Hepatocyte (in vitro differentiated cells): ENCODE data around the gene GMPS. TPM values are rescaled to one million over a fixed set of nuclear protein-coding genes. Genes with fewer than 3 reads are reported as not detected.

Experiments
- DNase-seq: peaks from one replicate; pipeline ENCODE4 v3.0.0-alpha.2; 2016; ENCODE audit warnings: low spot score
- H2AFZ ChIP-seq: fragments of 200-600 bp; sonication (generic); 2 replicates; pipeline ENCODE4 v1.6.0; 2016; ENCODE audit warnings: antibody characterized with exemption, mild to moderate bottlenecking
- H3K27ac ChIP-seq: fragments of 200-600 bp; sonication (generic); 2 replicates; pipeline ENCODE4 v1.5.1; 2016; ENCODE audit warnings: mild to moderate bottlenecking
- H3K27me3 ChIP-seq: fragments of 200-600 bp; sonication (generic); 2 replicates; pipeline ENCODE4 v1.6.1; 2016
- H3K36me3 ChIP-seq: fragments of 200-600 bp; sonication (generic); replicated peaks from 2 replicates; pipeline ENCODE4 v1.5.1; 2016; ENCODE audit warnings: low read depth; ENCODE audit not compliant: insufficient read depth
- H3K4me1 ChIP-seq: fragments of 200-600 bp; sonication (generic); 2 replicates; pipeline ENCODE4 v1.5.1; 2016; ENCODE audit warnings: mild to moderate bottlenecking, moderate library complexity; ENCODE audit not compliant: insufficient read depth
- H3K4me2 ChIP-seq: fragments of 200-600 bp; sonication (generic); 2 replicates; pipeline ENCODE4 v1.6.0; 2016
- H3K4me3 ChIP-seq: fragments of 200-600 bp; sonication (generic); 2 replicates; pipeline ENCODE4 v1.5.1; 2016; ENCODE audit warnings: mild to moderate bottlenecking
- H3K79me2 ChIP-seq: fragments of 200-600 bp; sonication (generic); 2 replicates; pipeline ENCODE4 v1.6.0; 2017; ENCODE audit warnings: mild to moderate bottlenecking
- H3K9me2 ChIP-seq: fragments of 200-600 bp; sonication (generic); replicated peaks from 2 replicates; pipeline ENCODE4 v1.6.0; 2017; ENCODE audit warnings: mild to moderate bottlenecking; ENCODE audit not compliant: insufficient read depth
- H3K9me3 ChIP-seq: fragments of 200-600 bp; sonication (generic); 2 replicates; pipeline ENCODE4 v1.5.1; 2016; ENCODE audit warnings: low read depth, mild to moderate bottlenecking
- H4K20me1 ChIP-seq: fragments of 200-600 bp; sonication (generic); 2 replicates; pipeline ENCODE4 v1.6.0; 2016; ENCODE audit warnings: mild to moderate bottlenecking; ENCODE audit not compliant: insufficient read depth, poor library complexity, severe bottlenecking
- EZH2 ChIP-seq: fragments of 200-600 bp; sonication (generic); IDR thresholded peaks from 2 replicates; pipeline ENCODE4 v1.6.1; 2016; ENCODE audit warnings: antibody characterized with exemption, mild to moderate bottlenecking, borderline replicate concordance
- EZH2phosphoT487 ChIP-seq: fragments of 200-600 bp; sonication (generic); IDR thresholded peaks from one replicate; pipeline ENCODE4 v1.6.1; 2018; ENCODE audit warnings: antibody characterized with exemption, mild to moderate bottlenecking, low read depth, moderate library complexity; ENCODE audit not compliant: unreplicated experiment, severe bottlenecking
- WGBS: methylation state at CpG from one replicate; pipeline ENCODE4 v1.1.6; 2016; ENCODE audit warnings: low lambda C conversion rate; ENCODE audit errors: missing lambda C conversion rate; 5-methylcytosine and 5-hydroxymethylcytosine counted together
- polyA plus RNA-seq: library from polyadenylated mRNA; unstranded; fragments of >200 nt; fragmentation: Nextera tagmentation; extraction: Ambion mirVana; gene quantifications from 2 replicates; pipeline ENCODE4 v1.2.1, GENCODE V29; 2016
- total RNA-seq: library from RNA; depleted of rRNA; stranded (reverse); fragments of >200 nt; gene quantifications from 2 replicates; pipeline ENCODE4 v1.2.3, GENCODE V29; 2014
- TF ChIP-seq, protein P1 (sequence below): fragments of 200-600 bp; sonication (generic); IDR thresholded peaks from 2 replicates; pipeline ENCODE4 v1.5.1; 2016; ENCODE audit warnings: antibody characterized with exemption, mild to moderate bottlenecking; ENCODE audit not compliant: poor library complexity

GMPS gene
- total and polyA plus RNA-seq, 2 experiments from 2014 or later: 41.5 to 51.5 TPM

DNA sequence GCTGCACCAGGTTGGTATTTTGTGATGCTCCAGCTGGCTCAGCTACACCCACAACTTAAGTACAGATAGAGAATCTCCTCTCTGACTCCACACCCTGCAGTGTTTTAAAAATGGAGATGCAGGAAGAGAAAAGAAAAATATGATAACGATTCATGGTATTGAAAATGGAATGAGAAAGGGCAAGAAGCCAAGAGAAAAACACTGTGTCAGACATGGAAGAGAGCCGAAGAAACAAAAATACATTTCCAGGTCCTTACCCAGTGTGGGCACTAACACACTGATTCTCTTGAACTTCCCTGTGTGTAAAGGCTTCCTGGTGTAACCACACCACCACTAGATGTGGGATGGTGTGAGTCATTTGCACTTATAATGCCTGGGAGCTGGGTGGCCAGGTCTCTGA, 93.1 kb downstream of the GMPS start:
- Histone ChIP-seq H3K36me3 (no peaks in the 10 kb centered on the region), H3K4me3 (no peak overlapping the region), H3K4me2 (no peak overlapping the region), H3K9me2 (no peaks in the 10 kb centered on the region), H4K20me1 (no peaks in the 10 kb centered on the region), H3K27ac (no peak overlapping the region), H3K27me3 (no peaks in the 10 kb centered on the region), H2AFZ (no peak overlapping the region), H3K79me2 (no peaks in the 10 kb centered on the region), H3K9me3 (no peaks in the 10 kb centered on the region), H3K4me1 (no peaks in the 10 kb centered on the region)
- no peak for TF ChIP-seq EZH2phosphoT487
- WGBS: 92% methylated on average over 2 of the region's 2 CpGs
- no peak for DNase-seq

DNA sequence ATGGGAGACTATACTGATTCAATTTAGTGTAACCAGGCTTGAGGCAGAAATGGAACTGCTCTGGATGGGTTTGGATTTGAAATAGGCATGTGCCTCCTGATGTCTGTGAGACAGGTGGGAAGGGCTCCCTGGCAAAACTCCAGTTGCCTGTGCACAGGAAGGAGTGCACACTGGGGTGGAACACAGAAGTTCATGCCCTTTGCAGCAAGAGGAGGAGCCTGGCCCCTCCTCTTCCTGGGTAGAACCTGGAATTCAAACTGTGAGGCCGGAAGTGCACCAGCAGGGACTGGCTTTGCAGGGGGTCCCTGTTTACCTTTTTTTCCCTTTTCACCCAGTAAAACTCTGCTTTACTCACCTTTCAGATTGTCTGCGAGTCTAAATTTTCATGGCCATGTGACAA, 99.9 kb downstream of the GMPS start:
- Histone ChIP-seq H3K36me3 (no peaks in the 10 kb centered on the region), H3K9me3 (no peaks in the 10 kb centered on the region), H3K27me3 (no peaks in the 10 kb centered on the region), H3K79me2 (no peaks in the 10 kb centered on the region), H2AFZ (no peak overlapping the region), H3K9me2 (no peaks in the 10 kb centered on the region), H3K4me1 (no peaks in the 10 kb centered on the region), H3K4me2 (no peak overlapping the region), H4K20me1 (no peaks in the 10 kb centered on the region), H3K27ac (no peak overlapping the region), H3K4me3 (no peak overlapping the region)
- WGBS: 87% methylated on average over 2 of the region's 2 CpGs
- TF ChIP-seq EZH2phosphoT487: no peak
- TF ChIP-seq EZH2: no peak
- TF ChIP-seq, protein P1, sequence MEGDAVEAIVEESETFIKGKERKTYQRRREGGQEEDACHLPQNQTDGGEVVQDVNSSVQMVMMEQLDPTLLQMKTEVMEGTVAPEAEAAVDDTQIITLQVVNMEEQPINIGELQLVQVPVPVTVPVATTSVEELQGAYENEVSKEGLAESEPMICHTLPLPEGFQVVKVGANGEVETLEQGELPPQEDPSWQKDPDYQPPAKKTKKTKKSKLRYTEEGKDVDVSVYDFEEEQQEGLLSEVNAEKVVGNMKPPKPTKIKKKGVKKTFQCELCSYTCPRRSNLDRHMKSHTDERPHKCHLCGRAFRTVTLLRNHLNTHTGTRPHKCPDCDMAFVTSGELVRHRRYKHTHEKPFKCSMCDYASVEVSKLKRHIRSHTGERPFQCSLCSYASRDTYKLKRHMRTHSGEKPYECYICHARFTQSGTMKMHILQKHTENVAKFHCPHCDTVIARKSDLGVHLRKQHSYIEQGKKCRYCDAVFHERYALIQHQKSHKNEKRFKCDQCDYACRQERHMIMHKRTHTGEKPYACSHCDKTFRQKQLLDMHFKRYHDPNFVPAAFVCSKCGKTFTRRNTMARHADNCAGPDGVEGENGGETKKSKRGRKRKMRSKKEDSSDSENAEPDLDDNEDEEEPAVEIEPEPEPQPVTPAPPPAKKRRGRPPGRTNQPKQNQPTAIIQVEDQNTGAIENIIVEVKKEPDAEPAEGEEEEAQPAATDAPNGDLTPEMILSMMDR: no peak
- DNase-seq: no peak

GRCh38 chr3:155972885-155973584, 102.6 kb downstream of the GMPS start:
- Histone ChIP-seq H3K27me3 (no peaks in the 10 kb centered on the region), H3K36me3 (no peaks in the 10 kb centered on the region), H3K79me2 (no peaks in the 10 kb centered on the region), H3K27ac (no peak overlapping the region), H2AFZ (no peak overlapping the region), H4K20me1 (no peaks in the 10 kb centered on the region), H3K4me1 (no peaks in the 10 kb centered on the region), H3K9me3 (no peaks in the 10 kb centered on the region), H3K9me2 (no peaks in the 10 kb centered on the region), H3K4me3 (no peak overlapping the region), H3K4me2 (no peak overlapping the region)
- TF ChIP-seq EZH2phosphoT487: no peak
- TF ChIP-seq EZH2: no peak
- TF ChIP-seq, protein P1: no peak
- no peak for DNase-seq
- 83% methylated on average over 4 of the region's 4 CpGs for WGBS

DNA sequence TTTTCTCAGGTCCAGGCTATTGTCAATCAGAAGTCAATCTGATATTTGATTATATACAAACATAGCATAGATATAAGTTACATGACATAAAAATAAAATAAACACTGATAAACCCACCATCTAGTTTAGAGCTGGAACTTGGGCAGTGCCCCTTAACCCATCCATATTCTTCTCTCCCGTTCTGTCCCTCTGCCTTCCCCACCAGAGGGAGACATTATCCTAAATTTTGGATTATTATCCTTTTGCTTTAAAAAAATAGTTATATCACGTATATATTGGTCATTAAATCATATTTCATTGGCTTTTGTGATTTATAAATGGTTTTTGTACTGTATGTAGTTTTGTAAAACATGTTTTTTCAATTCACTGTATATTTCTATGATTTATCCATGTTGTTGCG, 107.9 kb downstream of the GMPS start:
- no peaks in the 10 kb centered on the region for H3K27me3 ChIP-seq
- H2AFZ ChIP-seq: no peak overlapping the region
- no peak for DNase-seq
- H3K9me2 ChIP-seq: no peaks in the 10 kb centered on the region
- 77% methylated on average over 3 of the region's 3 CpGs for WGBS
- H3K4me1 ChIP-seq: no peaks in the 10 kb centered on the region
- no peaks in the 10 kb centered on the region for H3K79me2 ChIP-seq
- no peak overlapping the region for H3K27ac ChIP-seq
- no peak overlapping the region for H3K4me3 ChIP-seq
- no peaks in the 10 kb centered on the region for H3K9me3 ChIP-seq
- TF ChIP-seq EZH2 (no peak), EZH2phosphoT487 (no peak)
- TF ChIP-seq, protein P1: peak; percentile 27
- H3K4me2 ChIP-seq: no peak overlapping the region
- H3K36me3 ChIP-seq: no peaks in the 10 kb centered on the region
- no peaks in the 10 kb centered on the region for H4K20me1 ChIP-seq
